ENCODE measurements around the gene CAMK4.

- no peak for TF ChIP-seq CTCF (IDR thresholded peaks at IDR 0.05; ENCODE audit: low read depth, low read length, poor library complexity, severe bottlenecking)
- TF ChIP-seq EZH2phosphoT487 (IDR thresholded peaks at IDR 0.05; ENCODE audit: borderline replicate concordance, low read length) = no peak
Measured at GRCh38 chr5:111412593-111412992, 188.4 kb downstream of the CAMK4 start.
